Measurements from ENCODE around the gene ADD3.

DNA sequence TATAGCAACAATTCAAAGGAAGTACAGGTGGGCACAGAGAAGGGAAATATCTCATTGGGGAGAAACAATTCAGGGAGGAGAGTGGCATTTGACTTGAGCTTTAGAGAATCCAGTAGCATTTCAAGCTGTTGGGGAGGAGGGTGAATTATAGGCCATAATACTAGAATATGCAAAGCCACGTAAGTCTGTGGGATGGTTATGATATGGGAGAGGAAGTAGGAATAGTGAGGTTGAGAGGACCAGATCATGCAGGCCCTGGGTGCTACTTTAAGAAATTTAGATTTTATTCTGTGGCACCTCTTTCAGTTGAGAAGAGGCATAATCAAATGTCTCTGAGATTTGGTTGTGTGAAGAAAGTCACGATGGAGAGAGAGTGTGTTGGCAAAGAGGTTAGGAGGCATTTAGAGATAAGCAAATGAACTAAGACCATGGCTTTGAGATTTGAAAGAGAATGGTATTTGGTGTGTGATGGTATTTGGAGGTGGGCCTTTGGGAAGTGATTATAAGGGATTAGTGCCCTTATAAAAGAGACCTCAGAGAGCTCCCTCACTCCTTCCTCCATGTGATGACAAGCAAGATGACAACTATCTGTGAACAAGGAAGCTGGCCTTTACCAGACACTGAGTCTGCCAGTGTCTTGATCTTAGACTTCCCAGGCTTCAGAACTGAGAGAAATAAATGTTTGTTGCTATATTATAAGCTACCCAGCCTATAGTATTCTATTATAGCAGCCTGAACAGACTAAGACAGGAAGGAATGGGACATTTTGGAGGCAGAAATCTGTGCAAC lies 15.1 kb downstream of the ADD3 start:
- TF ChIP-seq, protein P1, sequence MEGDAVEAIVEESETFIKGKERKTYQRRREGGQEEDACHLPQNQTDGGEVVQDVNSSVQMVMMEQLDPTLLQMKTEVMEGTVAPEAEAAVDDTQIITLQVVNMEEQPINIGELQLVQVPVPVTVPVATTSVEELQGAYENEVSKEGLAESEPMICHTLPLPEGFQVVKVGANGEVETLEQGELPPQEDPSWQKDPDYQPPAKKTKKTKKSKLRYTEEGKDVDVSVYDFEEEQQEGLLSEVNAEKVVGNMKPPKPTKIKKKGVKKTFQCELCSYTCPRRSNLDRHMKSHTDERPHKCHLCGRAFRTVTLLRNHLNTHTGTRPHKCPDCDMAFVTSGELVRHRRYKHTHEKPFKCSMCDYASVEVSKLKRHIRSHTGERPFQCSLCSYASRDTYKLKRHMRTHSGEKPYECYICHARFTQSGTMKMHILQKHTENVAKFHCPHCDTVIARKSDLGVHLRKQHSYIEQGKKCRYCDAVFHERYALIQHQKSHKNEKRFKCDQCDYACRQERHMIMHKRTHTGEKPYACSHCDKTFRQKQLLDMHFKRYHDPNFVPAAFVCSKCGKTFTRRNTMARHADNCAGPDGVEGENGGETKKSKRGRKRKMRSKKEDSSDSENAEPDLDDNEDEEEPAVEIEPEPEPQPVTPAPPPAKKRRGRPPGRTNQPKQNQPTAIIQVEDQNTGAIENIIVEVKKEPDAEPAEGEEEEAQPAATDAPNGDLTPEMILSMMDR (IDR thresholded peaks at IDR 0.05): no peak
- no peak for TF ChIP-seq POLR2A (IDR thresholded peaks at IDR 0.05)
